Measurements from ENCODE around the gene UTP25.
A peak's percentile ranks its signal among the peaks of the same experiment; 100 is the strongest.
"Not testable (repeated sequence)": the region's sequence is repeated elsewhere in the genome, so short reads cannot be mapped to it uniquely, and the experiment has no call there.

UTP25 gene

GRCh38 chr1:209827384-209828262 lies at the start of gene UTP25:
TSS of gene UTP25 (plus strand) at chr1:209827972. CDS start at chr1:209828064, 92 bp downstream.
- DNase-seq, result peak; percentile 99

- no peak for DNase-seq
These were observed 49.7 kb upstream of the UTP25 start for GRCh38 chr1:209778102-209778501.

- no peak for DNase-seq
These were observed 47.5 kb upstream of the UTP25 start for GRCh38 chr1:209780268-209780667.

GRCh38 chr1:209783386-209783785 lies 44.4 kb upstream of the UTP25 start:
- DNase-seq, result peak; percentile 53

GRCh38 chr1:209784265-209785169 lies 43.3 kb upstream of the UTP25 start, which contains the start of gene C1orf74:
TSS of gene C1orf74 (minus strand) at chr1:209784559. CDS start at chr1:209783634, 925 bp downstream.
- DNase-seq, result peak; percentile 100

- no peak for DNase-seq
These were observed 42.2 kb upstream of the UTP25 start for GRCh38 chr1:209785592-209785991.

GRCh38 chr1:209786146-209786545 lies 41.6 kb upstream of the UTP25 start:
- DNase-seq, result no peak

- DNase-seq, result no peak
These were observed 40.2 kb upstream of the UTP25 start for GRCh38 chr1:209787551-209787950.

- no peak for DNase-seq
These were observed 38.5 kb upstream of the UTP25 start for GRCh38 chr1:209789245-209789644.

GRCh38 chr1:209790286-209791193 lies 37.2 kb upstream of the UTP25 start:
- no peak for DNase-seq

- no peak for DNase-seq
These were observed 35.9 kb upstream of the UTP25 start for GRCh38 chr1:209791920-209792319.

GRCh38 chr1:209793711-209794110 lies 34.1 kb upstream of the UTP25 start:
- DNase-seq, result not testable (repeated sequence)

GRCh38 chr1:209797978-209798639 lies 29.7 kb upstream of the UTP25 start:
- no peak for DNase-seq

GRCh38 chr1:209800984-209801834 lies 26.6 kb upstream of the UTP25 start:
- peak; percentile 29 for DNase-seq

- DNase-seq, result no peak
These were observed 25.5 kb upstream of the UTP25 start for GRCh38 chr1:209802117-209802779.

- DNase-seq, result no peak
These were observed 25.0 kb upstream of the UTP25 start for GRCh38 chr1:209802780-209803152.

GRCh38 chr1:209803568-209803967 lies 24.2 kb upstream of the UTP25 start:
- no peak for DNase-seq

- DNase-seq, result peak; percentile 8
These were observed 22.4 kb upstream of the UTP25 start for GRCh38 chr1:209805341-209805781.

GRCh38 chr1:209805875-209806760 lies 21.7 kb upstream of the UTP25 start, which contains the start of gene IRF6:
TSS of gene IRF6 (minus strand) at chr1:209806142. CDS start at chr1:209801413, 4,729 bp downstream.
- peak; percentile 87 for DNase-seq
